Loucy (cell line): ENCODE data around the gene ZNF609.

Source experiments
- H2AFZ ChIP-seq: fragments of 200-600 bp; sonication (generic); 2 replicates; pipeline ENCODE4 v1.6.0; 2016; ENCODE audit warnings: antibody characterized with exemption, mild to moderate bottlenecking, low read length, moderate library complexity
- H3F3A ChIP-seq: fragments of 200-600 bp; 2 replicates; pipeline ENCODE4 v1.6.0; 2016; ENCODE audit warnings: antibody characterized with exemption, low read depth, mild to moderate bottlenecking
- H3K27me3 ChIP-seq: fragments of 200-600 bp; sonication (generic); 2 replicates; pipeline ENCODE4 v1.6.1; 2014; ENCODE audit warnings: low read length, mild to moderate bottlenecking; ENCODE audit not compliant: insufficient read depth, poor library complexity, severe bottlenecking
- H3K36me3 ChIP-seq: fragments of 200-600 bp; sonication (generic); 2 replicates; pipeline ENCODE4 v1.6.1; 2016; ENCODE audit warnings: low read length; ENCODE audit not compliant: insufficient read depth
- H3K4me1 ChIP-seq: fragments of 200-600 bp; sonication (generic); 2 replicates; pipeline ENCODE4 v1.5.1; 2014; ENCODE audit warnings: low read length, mild to moderate bottlenecking; ENCODE audit not compliant: insufficient read depth, poor library complexity, severe bottlenecking
- H3K4me2 ChIP-seq: fragments of 200-600 bp; sonication (generic); 2 replicates; pipeline ENCODE4 v1.6.0; 2014; ENCODE audit warnings: antibody characterized with exemption, low read length, low read depth, mild to moderate bottlenecking; ENCODE audit not compliant: poor library complexity, severe bottlenecking
- H3K4me3 ChIP-seq: fragments of 200-600 bp; sonication (generic); 2 replicates; pipeline ENCODE4 v1.5.1; 2014; ENCODE audit warnings: low read length, mild to moderate bottlenecking, mixed read lengths; ENCODE audit not compliant: poor library complexity, severe bottlenecking
- H3K79me2 ChIP-seq: fragments of 200-600 bp; sonication (generic); 2 replicates; pipeline ENCODE4 v1.6.1; 2014; ENCODE audit warnings: low read length; ENCODE audit not compliant: insufficient read depth
- H3K9ac ChIP-seq: fragments of 200-600 bp; sonication (generic); 2 replicates; pipeline ENCODE4 v1.6.0; 2014; ENCODE audit warnings: mild to moderate bottlenecking, low read depth, low read length, moderate library complexity; ENCODE audit not compliant: poor library complexity, severe bottlenecking
- H3K9me2 ChIP-seq: fragments of 200-600 bp; sonication (generic); replicated peaks from 2 replicates; pipeline ENCODE4 v1.6.1; 2016; ENCODE audit warnings: low read depth, low read length, mixed read lengths
- H3K9me3 ChIP-seq: fragments of 200-600 bp; sonication (generic); 2 replicates; pipeline ENCODE4 v1.6.1; 2014; ENCODE audit warnings: mild to moderate bottlenecking, antibody characterized with exemption, low read length, low read depth; ENCODE audit not compliant: insufficient read depth
- H4K20me1 ChIP-seq: fragments of 200-600 bp; sonication (generic); 2 replicates; pipeline ENCODE4 v1.6.0; 2014; ENCODE audit warnings: antibody characterized with exemption, low read length, mild to moderate bottlenecking; ENCODE audit not compliant: insufficient read depth, poor library complexity, severe bottlenecking
- EZH2phosphoT487 ChIP-seq: fragments of 200-600 bp; IDR thresholded peaks from 2 replicates; pipeline ENCODE4 v1.6.1; 2018; ENCODE audit warnings: antibody characterized with exemption, mild to moderate bottlenecking, moderate library complexity, borderline replicate concordance
- TF ChIP-seq, protein P1 (sequence below): fragments of 200-600 bp; sonication (generic); conservative IDR thresholded peaks from 2 replicates; pipeline ENCODE4 v1.5.1; 2014; ENCODE audit warnings: mild to moderate bottlenecking, antibody characterized with exemption, low read length

ZNF609 gene

GRCh38 chr15:64696481-64696880 lies 236.1 kb downstream of the ZNF609 start:
- peak overlapping the region; percentile 19 for H3K4me2 ChIP-seq
- H3K4me3 ChIP-seq, result no peak overlapping the region
- no peak overlapping the region for H3K9ac ChIP-seq
- no peak overlapping the region for H2AFZ ChIP-seq
- no peaks in the 10 kb centered on the region for H3K9me3 ChIP-seq
- H3F3A ChIP-seq, result no peaks in the 10 kb centered on the region
- H3K4me1 ChIP-seq, result peaks cover 44% of the 10 kb centered on the region
- no peaks in the 10 kb centered on the region for H3K9me2 ChIP-seq
- peaks cover 60% of the 10 kb centered on the region for H4K20me1 ChIP-seq
- peaks cover 89% of the 10 kb centered on the region for H3K79me2 ChIP-seq
- no peaks in the 10 kb centered on the region for H3K27me3 ChIP-seq
- no peak for TF ChIP-seq EZH2phosphoT487
- TF ChIP-seq, protein P1, sequence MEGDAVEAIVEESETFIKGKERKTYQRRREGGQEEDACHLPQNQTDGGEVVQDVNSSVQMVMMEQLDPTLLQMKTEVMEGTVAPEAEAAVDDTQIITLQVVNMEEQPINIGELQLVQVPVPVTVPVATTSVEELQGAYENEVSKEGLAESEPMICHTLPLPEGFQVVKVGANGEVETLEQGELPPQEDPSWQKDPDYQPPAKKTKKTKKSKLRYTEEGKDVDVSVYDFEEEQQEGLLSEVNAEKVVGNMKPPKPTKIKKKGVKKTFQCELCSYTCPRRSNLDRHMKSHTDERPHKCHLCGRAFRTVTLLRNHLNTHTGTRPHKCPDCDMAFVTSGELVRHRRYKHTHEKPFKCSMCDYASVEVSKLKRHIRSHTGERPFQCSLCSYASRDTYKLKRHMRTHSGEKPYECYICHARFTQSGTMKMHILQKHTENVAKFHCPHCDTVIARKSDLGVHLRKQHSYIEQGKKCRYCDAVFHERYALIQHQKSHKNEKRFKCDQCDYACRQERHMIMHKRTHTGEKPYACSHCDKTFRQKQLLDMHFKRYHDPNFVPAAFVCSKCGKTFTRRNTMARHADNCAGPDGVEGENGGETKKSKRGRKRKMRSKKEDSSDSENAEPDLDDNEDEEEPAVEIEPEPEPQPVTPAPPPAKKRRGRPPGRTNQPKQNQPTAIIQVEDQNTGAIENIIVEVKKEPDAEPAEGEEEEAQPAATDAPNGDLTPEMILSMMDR, result no peak
- peaks cover 8% of the 10 kb centered on the region; the same call in 1 of the 2 replicates for H3K36me3 ChIP-seq

GRCh38 chr15:64697911-64698369 lies 237.6 kb downstream of the ZNF609 start:
- Histone ChIP-seq H3K9me2 (no peaks in the 10 kb centered on the region), H3K4me3 (peak overlapping the region; percentile 26), H3K4me2 (peak overlapping the region; percentile 96), H2AFZ (no peak overlapping the region), H3K9me3 (no peaks in the 10 kb centered on the region), H3K36me3 (peaks cover 3% of the 10 kb centered on the region; the same call in 1 of the 2 replicates), H3K79me2 (peaks cover 95% of the 10 kb centered on the region), H3F3A (no peaks in the 10 kb centered on the region), H3K9ac (no peak overlapping the region), H3K27me3 (no peaks in the 10 kb centered on the region), H4K20me1 (peaks cover 71% of the 10 kb centered on the region), H3K4me1 (peaks cover 52% of the 10 kb centered on the region)
- TF ChIP-seq EZH2phosphoT487, result no peak
- TF ChIP-seq, protein P1, result no peak

GRCh38 chr15:64698823-64699222 lies 238.4 kb downstream of the ZNF609 start:
- Histone ChIP-seq H3K36me3 (no peaks in the 10 kb centered on the region; the same call in 1 of the 2 replicates), H4K20me1 (peaks cover 71% of the 10 kb centered on the region), H3F3A (no peaks in the 10 kb centered on the region), H2AFZ (no peak overlapping the region), H3K9me3 (no peaks in the 10 kb centered on the region), H3K9me2 (no peaks in the 10 kb centered on the region), H3K4me3 (peak overlapping the region; percentile 88), H3K9ac (no peak overlapping the region), H3K4me2 (peak overlapping the region; percentile 96), H3K4me1 (peaks cover 58% of the 10 kb centered on the region), H3K27me3 (no peaks in the 10 kb centered on the region), H3K79me2 (peaks cover 87% of the 10 kb centered on the region)
- TF ChIP-seq EZH2phosphoT487, result no peak
- TF ChIP-seq, protein P1, result no peak
